Endothelial cell of umbilical vein (primary cell): Measurements from ENCODE around the gene CYP39A1. TPM values are rescaled to one million over a fixed set of nuclear protein-coding genes. Genes with fewer than 3 reads are reported as not detected.

Experiments used
- BruUV-seq: library from RNA; stranded (reverse); fragments of 400-500 nt; replicated peaks from 2 replicates; lab custom pipeline; 2021; lab: Mats Ljungman, UMichigan
- CTCF ChIA-PET: fragments of 300-600, 350-600 bp; sonication (Branson Sonifier 250); formaldehyde crosslinking; loops from one replicate; lab custom pipeline; 2021; ENCODE audit warnings: antibody characterized with exemption, inconsistent platforms; lab: Charles Lee
- POLR2A ChIA-PET: fragments of 300-600, 350-600 bp; sonication (Branson Sonifier 250); formaldehyde crosslinking; loops from one replicate; lab custom pipeline; 2021; ENCODE audit warnings: antibody characterized with exemption, inconsistent platforms; lab: Charles Lee
- DNase-seq: peaks from one replicate; pipeline ENCODE4 v3.0.0-alpha.2; 2011; ENCODE audit warnings: low read depth, low spot score
- FAIRE-seq: peaks from 2 replicates; lab custom pipeline; 2011; peaks lifted over from hg19 to GRCh38; lab: Jason Lieb, UNC
- H2AFZ ChIP-seq: 2 replicates; pipeline ENCODE4 v1.6.0; 2012; ENCODE audit warnings: low read depth, low read length, control low read depth, inconsistent platforms
- H3K27ac ChIP-seq: 2 replicates; pipeline ENCODE4 v1.5.1; 2011; ENCODE audit warnings: low read depth, mild to moderate bottlenecking, control low read depth, low read length, moderate library complexity; ENCODE audit not compliant: insufficient read depth
- H3K27me3 ChIP-seq, 2 experiments: 2 replicates each; pipeline versions ENCODE4 v1.6.0 to v1.6.1; 2011; ENCODE audit warnings: low read length in 2 of 2, mixed read lengths in 1 of 2; ENCODE audit not compliant: control insufficient read depth in 2 of 2, insufficient read depth in 2 of 2
- H3K36me3 ChIP-seq, 2 experiments: 2 replicates in 1 of 2; 3 replicates in 1 of 2; pipeline ENCODE4 v1.5.1; 2011; ENCODE audit warnings: low read length in 2 of 2, mild to moderate bottlenecking in 1 of 2, moderate library complexity in 1 of 2; ENCODE audit not compliant: control insufficient read depth in 2 of 2, insufficient read depth in 2 of 2; ENCODE audit errors: extremely low read depth in 1 of 2
- H3K4me1 ChIP-seq: 3 replicates; pipeline ENCODE4 v1.5.1; 2011; ENCODE audit warnings: mild to moderate bottlenecking, low read length; ENCODE audit not compliant: control insufficient read depth, insufficient read depth; ENCODE audit errors: extremely low read depth
- H3K4me2 ChIP-seq: 2 replicates; pipeline ENCODE4 v1.6.1; 2011; ENCODE audit warnings: low read length, control low read depth, mixed read lengths; ENCODE audit not compliant: insufficient read depth
- H3K4me3 ChIP-seq, 3 experiments: fragments of 200-600 bp in 1 of 3; sonication (generic), shearing (Covaris generic) in 1 of 3; replicated peaks in 1 of 3; 2 replicates each; pipeline ENCODE4 v1.5.1; 2011 to 2016; ENCODE audit warnings: control low read depth in 3 of 3, low read length in 3 of 3, mild to moderate bottlenecking in 2 of 3, inconsistent platforms in 1 of 3, low read depth in 1 of 3, moderate library complexity in 1 of 3; ENCODE audit not compliant: insufficient read depth in 1 of 3
- H3K79me2 ChIP-seq: 2 replicates; pipeline ENCODE4 v1.6.0; 2012; ENCODE audit warnings: low read length, inconsistent platforms; ENCODE audit not compliant: control insufficient read depth, insufficient read depth
- H3K9ac ChIP-seq: replicated peaks from 2 replicates; pipeline ENCODE3; 2011; ENCODE audit warnings: low read length, control low read depth; ENCODE audit not compliant: insufficient read depth; ENCODE audit errors: extremely low read depth
- H3K9me1 ChIP-seq: replicated peaks from 3 replicates; pipeline ENCODE4 v1.6.0; 2011; ENCODE audit warnings: mild to moderate bottlenecking, low read length; ENCODE audit not compliant: control insufficient read depth, insufficient read depth; ENCODE audit errors: extremely low read depth
- H3K9me3 ChIP-seq: replicated peaks from 2 replicates; pipeline ENCODE4 v1.5.1; 2012; ENCODE audit warnings: low read length, inconsistent platforms; ENCODE audit not compliant: control insufficient read depth, insufficient read depth
- H4K20me1 ChIP-seq: replicated peaks from 2 replicates; pipeline ENCODE3; 2011; ENCODE audit warnings: mild to moderate bottlenecking, low read length; ENCODE audit not compliant: control insufficient read depth, insufficient read depth; ENCODE audit errors: extremely low read depth
- CTCF ChIP-seq, 2 donors: IDR thresholded peaks; 1 replicate in 1 of 2; 2 replicates in 1 of 2; pipeline ENCODE4 v1.5.1; 2011; ENCODE audit warnings: low read length in 2 of 2, mild to moderate bottlenecking in 2 of 2, moderate library complexity in 2 of 2, control low read depth in 1 of 2, inconsistent platforms in 1 of 2, low read depth in 1 of 2; ENCODE audit not compliant: insufficient read depth in 1 of 2; ENCODE audit errors: extremely low read depth in 1 of 2
- EZH2 ChIP-seq: IDR thresholded peaks from 2 replicates; pipeline ENCODE4 v1.6.1; 2012; ENCODE audit warnings: borderline replicate concordance, low read depth, mild to moderate bottlenecking, moderate library complexity, low read length, inconsistent platforms; ENCODE audit not compliant: severe bottlenecking
- FOS ChIP-seq: IDR thresholded peaks from 2 replicates; pipeline ENCODE4 v1.6.1; 2011; ENCODE audit warnings: mild to moderate bottlenecking, low read length, moderate library complexity, borderline replicate concordance; ENCODE audit not compliant: insufficient read depth
- JUN ChIP-seq: IDR thresholded peaks from 2 replicates; pipeline ENCODE4 v1.6.1; 2011; ENCODE audit warnings: borderline replicate concordance, low read depth; ENCODE audit not compliant: insufficient read length, insufficient read depth
- MAX ChIP-seq: IDR thresholded peaks from 2 replicates; pipeline ENCODE4 v1.6.1; 2011; ENCODE audit not compliant: insufficient read depth, insufficient read length
- MYC ChIP-seq: IDR thresholded peaks from one replicate; pipeline ENCODE4 v1.6.1; 2011; ENCODE audit warnings: mild to moderate bottlenecking, low read depth, low read length
- POLR2A ChIP-seq: IDR thresholded peaks from 2 replicates; pipeline ENCODE4 v1.6.1; 2012; ENCODE audit warnings: low read depth, mild to moderate bottlenecking, control low read depth, low read length
- POLR2AphosphoS5 ChIP-seq: IDR thresholded peaks from 2 replicates; pipeline ENCODE4 v1.6.1; 2012; ENCODE audit warnings: low read depth, mild to moderate bottlenecking, control low read depth, low read length, moderate library complexity; ENCODE audit not compliant: insufficient read depth
- dilution Hi-C: fragments of 300-500 bp; cut with MboI; formaldehyde crosslinking; loops from one replicate; pipeline ENCODE4 v1.15.0; 2019; ENCODE audit warnings: low sequenced_read_pairs; ENCODE audit not compliant: extremely low pct_ligation_motif_present
- intact Hi-C: fragments of 100-400 bp; cut with micrococcal nuclease; formaldehyde crosslinking; loops from one replicate; pipeline ENCODE4 v1.10.0; 2022
- polyA plus RNA-seq, 4 experiments: library from polyadenylated mRNA; depleted of rRNA in 3 of 4; stranded (reverse) in 3 of 4; unstranded in 1 of 4; fragments of >200 nt; gene quantifications; 2 replicates each; pipeline versions ENCODE4 v1.2.1 to v1.2.3, GENCODE V29; 2011 to 2012; ENCODE audit warnings: missing spikeins in 1 of 4
- total RNA-seq: library from RNA; stranded (reverse); gene quantifications from 2 replicates; pipeline ENCODE4 v1.2.3, GENCODE V29; 2021

Gene CYP39A1
- total and polyA plus RNA-seq, 2 donors (not counting 3 experiments of a cell fraction or from before 2014, with no cell fraction given), result not detected

- H3K9me1 ChIP-seq, result no peaks in the 10 kb centered on the region
- no peaks in the 10 kb centered on the region for H4K20me1 ChIP-seq
- no peak within 1 kb of the TSS for H3K4me3 ChIP-seq
- no TSS peak for BruUV-seq
- H3K4me1 ChIP-seq, result no peaks in the 10 kb centered on the region
- no peak within 1 kb of the TSS for H3K4me2 ChIP-seq
- H3K79me2 ChIP-seq, result no peaks in the 10 kb centered on the region
- H3K36me3 ChIP-seq, result no peaks in the 10 kb centered on the region
- POLR2A ChIA-PET, result no interaction called here
- no peak within 1 kb of the TSS for H3K9ac ChIP-seq
- DNase-seq (no peak), FAIRE-seq (no peak)
- dilution Hi-C loops, result no loop called here
- no peak within 1 kb of the TSS for H3K27ac ChIP-seq
- TF ChIP-seq MAX, result no peak
- no peak for TF ChIP-seq CTCF (IDR thresholded peaks at IDR 0.05; ENCODE audit: extremely low read depth in 1 of 2, insufficient read depth in 1 of 2, low read depth in 1 of 2, low read length in 2 of 2)
- TF ChIP-seq JUN, result no peak
- TF ChIP-seq EZH2, result no peak
- TF ChIP-seq POLR2A, result no peak
- no peak for TF ChIP-seq MYC
- TF ChIP-seq FOS, result no peak
- TF ChIP-seq POLR2AphosphoS5, result no peak
- no peak within 1 kb of the TSS for H2AFZ ChIP-seq
- CTCF ChIA-PET, result no interaction called here
- peaks cover 0 to 3% of the 10 kb centered on the region in 2 experiments for H3K27me3 ChIP-seq
- H3K9me3 ChIP-seq, result no peaks in the 10 kb centered on the region
- intact Hi-C loops, result no loop called here
These were observed 35.0 kb upstream of the CYP39A1 start, which contains the start of gene TDRD6 for GRCh38 chr6:46687619-46688097. Gene TDRD6, plus strand, starts transcription at chr6:46687885. Its CDS starts 244 bp downstream, at chr6:46688129.
